Panc1 (cell line): Measurements from ENCODE around the gene CENPU. TPM values are rescaled to one million over a fixed set of nuclear protein-coding genes. Genes with fewer than 3 reads are reported as not detected.

ENCODE experiments used
- ATAC-seq: fragments of 200-7000 bp; cut with Tn5 transposase; 2 replicates; pipeline ENCODE4 v1.9.1; 2020; ENCODE audit warnings: mild to moderate bottlenecking, moderate library complexity
- BruUV-seq: library from RNA; stranded (reverse); fragments of 400-500 nt; replicated peaks from 2 replicates; lab custom pipeline; 2021; lab: Mats Ljungman, UMichigan
- CTCF ChIA-PET: fragments of 300-600 bp; sonication (Branson Sonifier 250); formaldehyde crosslinking; loops from one replicate; lab custom pipeline; 2022; ENCODE audit warnings: antibody characterized with exemption; lab: Charles Lee
- POLR2A ChIA-PET: fragments of 300-600 bp; sonication (Branson Sonifier 250); formaldehyde crosslinking; loops from one replicate; lab custom pipeline; 2022; ENCODE audit warnings: antibody characterized with exemption; lab: Charles Lee
- DNase-seq: peaks from one replicate; pipeline ENCODE4 v3.0.0-alpha.2; 2010; ENCODE audit warnings: low read depth, low spot score
- H3K27ac ChIP-seq: 2 replicates; pipeline ENCODE4 v1.5.1; 2011; ENCODE audit warnings: mild to moderate bottlenecking, low read length, inconsistent platforms
- H3K27me3 ChIP-seq: fragments of 200-500 bp; sonication (Bioruptor generic); 2 replicates; pipeline ENCODE4 v1.6.0; 2014; ENCODE audit warnings: low read length, inconsistent platforms; ENCODE audit not compliant: control insufficient read depth, insufficient read depth
- H3K36me3 ChIP-seq: fragments of 200-500 bp; sonication (Bioruptor generic); 2 replicates; pipeline ENCODE4 v1.5.1; 2014; ENCODE audit warnings: inconsistent platforms, mild to moderate bottlenecking, low read length, moderate library complexity; ENCODE audit not compliant: control insufficient read depth, insufficient read depth
- H3K4me1 ChIP-seq: 2 replicates; pipeline ENCODE4 v1.5.1; 2011; ENCODE audit warnings: inconsistent platforms, mild to moderate bottlenecking, low read length, moderate library complexity; ENCODE audit not compliant: control insufficient read depth, insufficient read depth
- H3K4me3 ChIP-seq, 2 experiments: 2 replicates each; pipeline ENCODE4 v1.5.1; 2011 to 2012; ENCODE audit warnings: low read depth in 2 of 2, low read length in 2 of 2, mild to moderate bottlenecking in 2 of 2, inconsistent platforms in 1 of 2, moderate library complexity in 1 of 2
- H3K9me3 ChIP-seq: fragments of 200-500 bp; sonication (Bioruptor generic); 2 replicates; pipeline ENCODE4 v1.5.1; 2014; ENCODE audit warnings: low read depth, mild to moderate bottlenecking, inconsistent platforms, low read length, moderate library complexity; ENCODE audit not compliant: control insufficient read depth, insufficient read depth
- CTCF ChIP-seq: fragments of 450-650 bp; IDR thresholded peaks from 2 replicates; pipeline ENCODE4 v1.5.1; 2017; ENCODE audit warnings: mild to moderate bottlenecking
- POLR2AphosphoS5 ChIP-seq: IDR thresholded peaks from 2 replicates; pipeline ENCODE4 v1.6.1; 2012; ENCODE audit warnings: mild to moderate bottlenecking, low read depth, low read length, moderate library complexity
- REST ChIP-seq, 2 experiments: IDR thresholded peaks; 2 replicates each; pipeline ENCODE4 v1.6.1; 2011 to 2012; ENCODE audit warnings: low read depth in 2 of 2, control low read depth in 1 of 2, low read length in 1 of 2, mild to moderate bottlenecking in 1 of 2, moderate library complexity in 1 of 2; ENCODE audit not compliant: insufficient read depth in 1 of 2
- SIN3A ChIP-seq: IDR thresholded peaks from 2 replicates; pipeline ENCODE4 v1.6.1; 2012; ENCODE audit warnings: low read depth, mild to moderate bottlenecking, low read length, moderate library complexity, borderline replicate concordance; ENCODE audit not compliant: insufficient read depth
- in situ Hi-C: cut with HindIII; loops from 2 replicates; pipeline ENCODE4 v1.10.0; 2016; ENCODE audit warnings: low sequenced_read_pairs, low pct_unique_long_range_greater_than_20kb
- intact Hi-C: fragments of 100-400 bp; cut with micrococcal nuclease; formaldehyde crosslinking; loops from one replicate; pipeline ENCODE4 v1.10.0; 2022; ENCODE audit not compliant: unreplicated experiment
- total RNA-seq: library from RNA; stranded (reverse); gene quantifications from one replicate; pipeline ENCODE4 v1.2.1, GENCODE V29; 2021; ENCODE audit not compliant: unreplicated experiment

Gene CENPU
- total RNA-seq, 1 experiment from 2014 or later: 16.6 TPM

DNA sequence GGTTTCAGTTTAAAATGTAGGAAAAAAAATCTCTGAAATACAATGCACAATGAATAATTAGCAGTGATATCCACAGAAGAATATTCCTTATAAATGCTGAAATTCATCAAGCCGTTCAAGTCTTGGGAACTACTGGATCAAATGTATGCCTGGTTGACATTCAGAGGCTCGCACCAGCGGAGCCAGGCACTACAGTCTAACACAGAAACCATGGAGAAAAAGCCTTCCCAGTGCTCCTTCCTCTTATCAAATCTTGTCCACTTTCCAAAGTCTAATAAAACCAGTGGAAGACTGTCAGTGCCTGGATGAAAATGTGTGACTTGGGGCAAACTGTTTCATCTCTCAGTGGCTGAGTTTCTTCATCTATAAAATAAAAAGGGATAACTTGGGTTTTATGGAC lies 35.9 kb downstream of the CENPU start:
- intact Hi-C loops: no loop called here
- in situ Hi-C loops: no loop called here
- ATAC-seq (no peak), DNase-seq (no peak)
- TF ChIP-seq POLR2AphosphoS5: no peak
- BruUV-seq: no TSS peak
- CTCF ChIA-PET: interaction anchor here (0.6 kb wide), 1 partner anchor 190 kb away, joined by 4 read pairs; no protein-coding TSS in a partner anchor
- POLR2A ChIA-PET: no interaction called here
- Histone ChIP-seq H3K27me3 (no peaks in the 10 kb centered on the region), H3K9me3 (no peaks in the 10 kb centered on the region), H3K27ac (no peak overlapping the region), H3K4me3 (no peak overlapping the region), H3K36me3 (peaks cover 9% of the 10 kb centered on the region; the same call in 1 of the 2 replicates), H3K4me1 (no peaks in the 10 kb centered on the region)

GRCh38 chr4:184695178-184695896 lies 38.6 kb downstream of the CENPU start:
- H3K36me3 ChIP-seq: peaks cover 9% of the 10 kb centered on the region; the same call in 1 of the 2 replicates
- no peaks in the 10 kb centered on the region for H3K9me3 ChIP-seq
- TF ChIP-seq REST (IDR thresholded peaks at IDR 0.05; ENCODE audit: insufficient read depth in 1 of 2, low read depth in 2 of 2, low read length in 1 of 2) (no peak), POLR2AphosphoS5 (no peak), SIN3A (no peak)
- DNase-seq: no peak
- CTCF ChIA-PET: no interaction called here
- no peak overlapping the region for H3K27ac ChIP-seq
- no TSS peak for BruUV-seq
- H3K27me3 ChIP-seq: no peaks in the 10 kb centered on the region
- in situ Hi-C loops (no loop called here), intact Hi-C loops (no loop called here)
- POLR2A ChIA-PET: interaction anchor here (0.5 kb wide), 1 partner anchor 46 kb away, joined by 7 read pairs; the partner anchor contains the start of genes CASP3 and PRIMPOL
- ATAC-seq: no peak
- no peaks in the 10 kb centered on the region for H3K4me1 ChIP-seq
- no peak overlapping the region for H3K4me3 ChIP-seq

- Histone ChIP-seq H3K9me3 (no peaks in the 10 kb centered on the region), H3K4me3 (no peak overlapping the region), H3K4me1 (no peaks in the 10 kb centered on the region), H3K27ac (no peak overlapping the region), H3K36me3 (peaks cover 9% of the 10 kb centered on the region; the same call in 1 of the 2 replicates), H3K27me3 (no peaks in the 10 kb centered on the region)
- ATAC-seq (no peak), DNase-seq (no peak)
- ChIA-PET CTCF (no interaction called here), POLR2A (no interaction called here)
- TF ChIP-seq REST (IDR thresholded peaks at IDR 0.05; ENCODE audit: insufficient read depth in 1 of 2, low read depth in 2 of 2, low read length in 1 of 2) (no peak), POLR2AphosphoS5 (no peak), CTCF (no peak)
- intact Hi-C loops: no loop called here
- in situ Hi-C loops: no loop called here
- no TSS peak for BruUV-seq
Measured at GRCh38 chr4:184694412-184694956, 39.4 kb downstream of the CENPU start.
